NCI-H748 (cell line): ENCODE data around the gene RGS11.

Source experiments
- DNase-seq: peaks from one replicate; lab custom pipeline; 2025; ENCODE audit not compliant: unreplicated experiment; lab: John Stamatoyannopoulos, UW

Gene RGS11

GRCh38 chr16:275786-276232 lies at the start of gene RGS11:
Gene RGS11 (minus strand): TSS chr16:275944. CDS start chr16:275911, 33 bp downstream.
- no peak for DNase-seq

GRCh38 chr16:324451-325334 lies 48.9 kb upstream of the RGS11 start:
- peak; percentile 45 for DNase-seq

DNA sequence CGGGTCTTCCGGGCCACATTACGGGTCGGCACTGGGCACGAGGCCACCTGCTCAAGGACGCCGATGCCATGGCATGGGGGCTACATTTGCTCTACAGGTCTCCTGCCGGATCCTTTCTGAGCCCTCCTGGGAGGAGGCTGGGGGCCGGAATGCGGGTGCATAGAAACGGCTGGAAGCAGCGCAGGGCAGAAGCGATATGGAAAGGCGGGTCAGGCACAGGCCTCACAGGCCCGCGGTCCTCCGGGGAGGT lies 48.4 kb upstream of the RGS11 start:
- no peak for DNase-seq

DNA sequence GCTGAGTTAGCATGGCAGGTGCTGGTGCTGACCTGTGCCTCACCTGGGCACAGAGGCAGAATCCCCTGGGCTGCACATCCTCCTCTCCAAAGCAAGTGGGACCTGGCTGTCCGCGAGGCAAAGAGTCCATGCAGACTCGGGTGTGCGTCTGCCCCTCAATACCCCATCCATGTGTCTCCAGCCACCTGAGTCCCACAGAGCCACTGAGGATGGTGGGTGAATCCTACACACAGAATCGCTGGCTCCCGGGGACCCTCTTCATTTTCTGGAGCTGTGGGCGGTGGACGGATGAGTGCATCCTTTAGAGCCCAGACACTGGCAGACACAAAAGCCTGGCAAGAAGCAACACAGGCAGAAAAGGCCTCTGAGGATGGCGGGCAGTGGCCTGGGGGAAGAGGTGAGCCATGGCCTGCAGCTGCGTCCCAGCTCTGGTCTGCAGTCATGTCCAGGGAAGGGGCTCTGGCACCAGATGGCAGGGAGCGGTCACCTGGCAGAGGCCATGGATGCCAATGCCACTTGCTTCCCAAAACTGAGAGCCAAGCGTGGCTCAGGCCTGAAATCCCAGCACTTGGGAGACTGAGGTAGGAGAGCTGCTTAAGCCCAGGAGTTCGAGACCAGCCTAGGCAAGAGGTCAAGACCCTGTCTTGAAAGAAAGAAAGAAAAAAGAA lies 46.9 kb upstream of the RGS11 start:
- DNase-seq = no peak

- DNase-seq = no peak
Observed at GRCh38 chr16:321532-321931, 45.8 kb upstream of the RGS11 start.

- DNase-seq = no peak
Observed at GRCh38 chr16:320206-320605, 44.5 kb upstream of the RGS11 start.

DNA sequence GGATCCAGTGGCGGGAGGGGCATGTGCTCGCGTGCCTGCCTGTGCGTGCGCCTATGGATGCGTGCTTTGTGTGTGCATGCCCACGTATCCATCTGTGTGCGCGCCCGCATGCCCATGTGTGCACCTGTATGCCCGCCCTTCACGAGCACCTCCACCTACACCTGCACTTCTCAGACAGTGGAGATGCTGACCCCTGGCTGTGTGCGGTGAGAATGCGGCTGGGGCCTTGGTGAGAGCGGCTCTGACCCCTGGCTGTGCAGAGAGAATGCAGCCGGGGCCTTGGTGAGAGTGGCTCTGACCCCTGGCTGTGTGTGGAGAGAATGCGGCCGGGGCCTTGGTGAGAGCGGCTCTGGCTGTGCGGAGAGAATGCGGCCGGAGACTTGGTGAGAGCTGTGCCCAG lies 42.9 kb upstream of the RGS11 start:
- no peak for DNase-seq

GRCh38 chr16:317583-317982 lies 41.8 kb upstream of the RGS11 start:
- DNase-seq = no peak

DNA sequence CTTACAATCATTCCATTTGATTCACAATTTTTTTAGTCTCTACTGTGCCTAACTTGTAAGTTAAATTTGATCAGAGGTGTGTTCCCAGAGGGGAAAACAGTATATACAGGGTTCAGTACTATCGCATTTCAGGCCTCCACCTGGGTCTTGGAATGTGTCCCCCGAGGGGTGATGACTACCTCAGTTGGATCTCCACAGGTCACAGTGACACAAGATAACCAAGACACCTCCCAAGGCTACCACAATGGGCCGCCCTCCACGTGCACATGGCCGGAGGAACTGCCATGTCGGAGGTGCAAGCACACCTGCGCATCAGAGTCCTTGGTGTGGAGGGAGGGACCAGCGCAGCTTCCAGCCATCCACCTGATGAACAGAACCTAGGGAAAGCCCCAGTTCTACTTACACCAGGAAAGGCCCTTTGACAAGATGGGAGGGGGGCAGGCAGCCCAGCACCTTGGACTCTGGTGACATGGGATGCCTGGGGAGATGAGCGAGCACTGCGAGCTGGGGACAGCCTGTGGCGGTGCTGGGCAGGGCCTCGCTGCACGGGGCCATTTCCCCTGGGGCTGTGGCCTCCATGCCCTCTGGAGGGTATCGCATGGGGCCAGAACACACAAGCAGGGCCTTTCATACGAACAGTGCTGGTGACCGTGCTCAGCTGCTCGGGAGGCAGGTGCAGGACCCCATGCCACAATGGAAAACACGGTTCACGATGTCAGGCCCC lies 41.2 kb upstream of the RGS11 start:
- no peak for DNase-seq

GRCh38 chr16:314795-315299 lies 39.1 kb upstream of the RGS11 start:
- no peak for DNase-seq

GRCh38 chr16:314351-314750 lies 38.6 kb upstream of the RGS11 start:
- no peak for DNase-seq

GRCh38 chr16:311725-312124 lies 36.0 kb upstream of the RGS11 start:
- DNase-seq = no peak

GRCh38 chr16:309476-309875 lies 33.7 kb upstream of the RGS11 start:
- no peak for DNase-seq

GRCh38 chr16:307691-308312 lies 32.1 kb upstream of the RGS11 start:
- no peak for DNase-seq

DNA sequence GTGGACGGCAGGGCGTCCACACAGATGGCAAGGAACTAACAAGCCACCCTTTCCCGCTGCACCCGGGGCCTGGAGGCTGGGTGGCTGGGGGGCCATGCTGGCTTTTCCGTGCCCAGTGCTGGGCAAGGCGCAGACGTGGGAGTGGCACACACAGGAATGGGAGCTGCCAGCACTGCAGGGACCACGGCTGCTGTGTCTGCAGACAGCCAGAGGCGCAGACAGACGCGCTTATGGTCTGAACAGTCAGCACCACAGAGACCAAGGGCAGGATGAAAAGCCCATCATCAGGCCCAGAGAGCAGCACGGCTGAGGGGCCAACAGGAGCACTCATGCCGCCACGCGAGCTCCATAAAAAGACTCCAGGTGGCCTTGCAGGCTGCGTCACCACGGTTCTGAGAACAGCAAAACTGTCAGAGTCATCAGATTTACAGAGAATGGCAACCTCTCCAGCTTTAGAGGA lies 31.2 kb upstream of the RGS11 start:
- peak; percentile 6 for DNase-seq

GRCh38 chr16:305916-306626 lies 30.3 kb upstream of the RGS11 start:
- DNase-seq = no peak

DNA sequence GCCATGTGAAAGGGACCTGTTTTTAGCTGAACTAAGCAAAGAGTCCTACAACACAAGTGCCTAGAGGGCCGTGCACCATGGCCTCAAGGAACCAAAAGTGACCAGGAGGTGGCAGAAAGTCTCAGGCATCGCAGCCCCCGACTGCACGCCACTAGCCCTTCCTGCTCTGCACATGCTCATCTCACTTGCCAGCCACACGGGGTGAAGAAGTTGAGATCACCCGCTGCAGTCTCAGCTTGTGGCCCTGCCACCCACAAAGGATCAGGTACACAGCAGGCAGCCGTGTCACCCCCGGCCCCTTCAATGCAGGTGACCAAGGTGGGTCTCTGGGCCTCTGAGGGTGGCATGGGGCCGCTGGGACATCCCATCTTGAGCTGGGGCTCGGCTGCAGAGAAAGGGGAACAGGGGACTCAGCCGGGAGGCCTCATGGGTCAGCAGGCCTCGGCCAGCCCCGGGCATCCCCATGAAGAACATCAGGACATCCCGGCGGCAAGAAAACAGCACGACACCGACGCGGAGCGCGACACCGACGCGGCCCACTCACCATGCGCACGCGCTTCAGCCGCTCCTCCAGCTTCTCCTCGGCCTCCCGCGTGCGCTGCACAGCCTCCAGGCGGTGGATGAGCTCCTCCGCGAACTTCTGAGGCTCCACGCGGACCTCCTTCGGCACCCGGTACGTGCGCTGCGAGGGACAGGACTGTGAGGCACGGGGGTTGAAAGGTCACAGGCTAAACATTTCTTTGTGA lies 28.2 kb upstream of the RGS11 start:
- DNase-seq = no peak

- no peak for DNase-seq
Observed at GRCh38 chr16:301950-302349, 26.2 kb upstream of the RGS11 start.

- DNase-seq = no peak
Observed at GRCh38 chr16:301235-301634, 25.5 kb upstream of the RGS11 start.

DNA sequence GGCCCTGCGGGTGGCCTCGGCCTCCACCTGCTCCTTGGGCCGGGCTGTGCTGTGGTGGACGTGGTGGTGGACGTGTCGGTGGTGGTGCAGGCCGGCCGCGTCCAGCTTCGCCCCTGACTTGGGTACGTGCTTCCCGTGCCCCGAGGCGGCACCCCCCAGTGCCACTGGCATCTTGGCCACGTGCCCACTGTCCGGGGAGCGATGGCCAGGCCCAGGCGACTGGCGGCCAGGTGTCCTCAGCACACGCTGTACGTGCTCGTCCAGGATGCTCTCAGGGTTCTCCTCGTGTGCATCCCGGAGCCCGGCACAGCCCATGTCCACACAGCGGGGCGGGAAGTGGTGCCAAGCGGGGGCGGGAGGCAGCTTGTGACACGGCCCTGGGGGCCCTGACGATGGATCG lies 22.1 kb upstream of the RGS11 start:
- no peak for DNase-seq
